HG03378 (cell line): ENCODE measurements around the gene GPR108.
"Not testable (repeated sequence)": the region's sequence is repeated elsewhere in the genome, so short reads cannot be mapped to it uniquely, and the experiment has no call there.

Experiments
- ATAC-seq: cut with Tn5 transposase; IDR thresholded peaks from one replicate; pipeline ENCODE4 v1.9.1; 2021; ENCODE audit warnings: mild to moderate bottlenecking, moderate library complexity; ENCODE audit not compliant: unreplicated experiment

GPR108 gene

GRCh38 chr19:6737284-6737872 is at the start of gene GPR108:
Gene GPR108, minus strand, starts transcription at chr19:6737580. Its CDS starts 4 bp downstream, at chr19:6737576.
- ATAC-seq = peak; percentile 73

DNA sequence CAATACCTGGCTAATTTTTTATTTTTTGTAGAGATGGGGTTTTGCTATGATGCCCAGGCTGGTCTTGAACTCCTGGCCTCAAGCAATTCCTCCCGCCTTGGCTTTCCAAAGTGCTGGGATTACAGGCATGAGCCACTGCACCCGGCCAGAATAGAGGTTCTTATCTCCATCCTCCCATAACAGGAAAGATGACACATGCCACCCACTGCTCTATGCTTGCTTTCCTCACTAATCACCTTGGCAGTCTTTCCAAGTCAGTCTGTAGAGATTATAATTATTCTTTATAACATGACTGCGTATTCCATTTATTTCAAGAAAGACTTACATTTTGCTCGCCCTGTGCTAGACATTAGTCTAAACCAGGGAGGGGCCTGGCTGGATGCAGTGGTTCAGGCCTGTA is 41.8 kb upstream of the GPR108 start:
- no peak for ATAC-seq

DNA sequence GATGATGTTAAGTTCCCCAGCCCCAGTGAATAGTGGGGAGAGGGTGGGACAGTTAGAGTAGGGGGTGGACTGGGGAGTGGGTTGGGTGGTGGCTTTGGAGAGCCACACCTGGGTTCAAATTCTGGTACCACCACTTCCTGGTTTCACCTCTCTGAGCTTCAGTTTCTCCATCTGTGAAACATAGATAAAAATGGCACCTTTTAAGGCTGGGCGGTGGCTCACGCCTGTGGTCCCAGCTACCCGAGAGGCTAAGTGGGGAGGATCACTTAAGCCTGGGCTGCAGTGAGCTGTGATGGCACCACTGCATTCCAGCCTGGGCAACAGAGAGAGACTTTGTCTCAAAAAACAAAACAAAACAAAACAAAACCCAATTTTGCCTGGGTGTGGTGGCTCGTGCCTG is 41.0 kb upstream of the GPR108 start:
- ATAC-seq = no peak

DNA sequence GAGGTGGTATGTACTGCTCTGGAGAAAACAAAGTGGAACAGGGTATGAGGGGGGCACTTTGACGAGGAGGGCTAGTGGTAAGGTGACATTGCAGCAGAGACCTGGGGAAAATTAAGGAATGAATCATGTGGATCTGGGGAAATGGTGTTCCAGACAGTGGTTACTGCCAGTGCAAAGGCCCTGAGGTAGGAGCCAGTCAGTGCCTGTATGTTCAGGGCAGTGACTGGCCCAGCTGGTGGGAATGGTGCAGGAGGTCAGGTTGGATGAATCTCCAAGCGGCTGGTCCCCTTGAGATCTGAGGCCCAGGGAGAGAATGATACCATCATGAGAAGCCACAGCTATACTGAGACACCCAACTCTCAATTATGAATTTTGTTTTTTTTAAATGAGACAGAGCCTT is 40.1 kb upstream of the GPR108 start:
- ATAC-seq = no peak

DNA sequence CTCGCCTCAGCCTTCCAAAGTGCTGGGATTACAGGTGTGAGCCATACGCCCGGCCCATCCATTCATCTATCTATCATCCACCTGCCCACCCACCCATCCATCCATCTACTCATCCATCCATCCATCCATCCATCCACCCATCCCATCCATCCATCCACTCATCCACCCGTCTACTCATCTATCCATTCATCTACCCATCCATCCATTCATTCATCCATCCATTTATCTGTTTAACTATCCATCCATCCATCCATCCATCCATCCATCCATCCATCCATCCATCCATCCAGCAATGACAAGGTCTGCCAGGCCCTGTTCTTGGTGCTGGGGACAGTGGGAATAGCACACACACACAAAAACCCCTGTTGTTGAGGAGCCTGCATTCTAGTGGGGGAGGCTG is 39.6 kb upstream of the GPR108 start:
- no peak for ATAC-seq

DNA sequence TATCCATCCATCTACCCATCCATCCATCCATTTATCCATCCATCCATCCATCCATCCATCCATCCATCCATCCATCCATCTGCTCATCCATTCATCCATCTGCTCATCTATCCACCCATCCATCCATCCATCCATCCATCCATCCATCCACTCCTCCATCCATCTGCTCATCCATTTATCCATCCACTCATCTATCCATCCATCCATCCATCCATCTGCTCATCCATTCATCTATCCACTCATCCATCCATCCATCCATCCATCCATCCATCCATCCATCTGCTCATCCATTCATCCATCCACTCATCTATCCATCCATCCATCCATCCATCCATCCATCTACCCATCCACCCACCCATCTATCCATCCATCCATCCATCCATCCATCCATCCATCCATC is 38.7 kb upstream of the GPR108 start:
- not testable (repeated sequence) for ATAC-seq

GRCh38 chr19:6774821-6775707 is 37.7 kb upstream of the GPR108 start:
- no peak for ATAC-seq

DNA sequence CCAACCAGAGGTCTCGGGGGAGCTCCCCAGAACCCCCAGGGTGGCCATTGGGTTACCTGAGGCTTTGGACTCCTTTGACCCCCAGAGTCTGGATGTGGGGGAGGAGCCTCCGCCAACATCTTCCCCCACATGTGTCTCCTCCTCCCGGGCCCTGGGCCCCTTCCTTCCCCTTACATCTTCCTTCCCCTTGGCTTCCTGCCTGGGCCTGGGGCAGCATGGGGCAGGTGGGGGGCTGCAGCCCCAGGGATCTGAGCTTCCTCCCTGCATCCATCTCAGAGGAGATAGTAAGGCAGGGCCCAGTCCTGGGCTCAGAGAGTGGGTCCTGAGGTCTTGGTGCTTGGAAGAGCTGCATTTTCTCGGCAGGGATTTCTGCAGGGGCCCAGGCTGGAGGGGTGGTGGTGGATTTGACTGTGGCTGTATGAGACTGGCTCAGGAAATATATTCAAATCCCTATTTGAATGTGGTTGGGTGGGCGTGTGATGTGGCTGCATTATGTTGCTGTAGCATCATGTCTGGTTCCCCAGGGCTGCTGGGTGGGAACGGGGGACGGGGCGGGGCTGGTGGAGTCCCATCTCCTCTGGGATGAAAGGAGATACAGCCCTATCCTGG is 36.0 kb upstream of the GPR108 start:
- peak; percentile 27 for ATAC-seq

GRCh38 chr19:6772866-6773322 is 35.5 kb upstream of the GPR108 start:
- peak; percentile 5 for ATAC-seq

DNA sequence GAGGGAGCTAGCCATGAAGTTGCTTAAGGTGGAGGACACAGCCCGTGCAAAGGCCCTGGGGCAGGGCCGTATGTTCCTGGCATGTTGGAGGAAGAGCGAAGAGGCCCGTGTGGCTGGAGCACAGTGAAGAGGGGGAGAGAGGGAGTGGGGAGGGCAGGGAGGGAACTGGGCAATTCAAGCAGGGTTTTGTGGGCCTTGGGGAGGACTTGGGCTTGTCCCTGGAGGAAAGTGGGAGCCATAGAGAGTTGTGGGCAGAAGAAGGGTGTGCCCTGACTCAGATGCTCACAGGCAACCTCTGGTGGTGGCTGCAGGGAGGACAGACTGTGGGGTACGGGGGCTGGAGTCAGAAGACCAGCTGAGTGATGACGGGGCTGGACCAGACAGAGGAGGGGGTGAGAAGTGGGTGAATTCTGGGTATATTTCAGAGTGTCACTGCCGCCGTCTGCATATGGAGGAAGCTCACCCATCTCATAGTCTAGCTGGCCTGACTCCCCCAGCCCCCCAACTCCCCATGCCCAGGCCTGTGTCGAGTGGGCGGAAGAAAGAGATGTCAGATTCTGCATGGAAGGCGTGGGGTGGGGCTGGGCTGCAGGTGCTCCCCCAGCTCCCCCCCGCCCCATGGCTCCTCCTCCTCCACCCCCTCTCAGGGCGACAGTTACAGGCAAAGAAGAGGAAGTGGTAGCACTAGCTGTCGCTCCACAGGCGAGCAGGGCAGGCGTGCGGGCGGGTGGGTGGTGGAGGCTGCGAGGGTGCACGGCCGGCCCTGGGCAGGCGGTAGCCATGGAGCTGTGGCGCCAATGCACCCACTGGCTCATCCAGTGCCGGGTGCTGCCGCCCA is 34.9 kb upstream of the GPR108 start, which contains the start of gene VAV1:
Gene VAV1, plus strand, starts transcription at position 681 of the 838 bp plus-strand sequence. Its CDS starts 100 bp downstream, at position 781.
- ATAC-seq = peak; percentile 26

DNA sequence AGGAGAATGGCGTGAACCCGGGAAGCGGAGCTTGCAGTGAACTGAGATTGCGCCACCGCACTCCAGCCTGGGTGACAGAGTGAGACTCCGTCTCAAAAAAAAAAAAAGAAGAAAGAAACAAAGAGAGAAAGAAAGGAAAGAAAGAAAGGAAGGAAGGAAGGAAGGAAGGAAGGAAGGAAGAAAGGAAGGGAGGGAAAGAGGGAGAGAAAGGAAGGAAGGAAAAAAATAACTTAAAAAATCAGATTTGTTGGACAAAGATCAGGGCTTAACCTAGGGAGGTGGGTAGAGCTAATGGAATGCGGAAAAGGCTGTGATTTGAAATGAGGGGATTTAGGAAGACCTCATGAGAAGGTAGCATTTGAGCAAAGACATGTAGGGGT is 34.3 kb upstream of the GPR108 start:
- not testable (repeated sequence) for ATAC-seq

DNA sequence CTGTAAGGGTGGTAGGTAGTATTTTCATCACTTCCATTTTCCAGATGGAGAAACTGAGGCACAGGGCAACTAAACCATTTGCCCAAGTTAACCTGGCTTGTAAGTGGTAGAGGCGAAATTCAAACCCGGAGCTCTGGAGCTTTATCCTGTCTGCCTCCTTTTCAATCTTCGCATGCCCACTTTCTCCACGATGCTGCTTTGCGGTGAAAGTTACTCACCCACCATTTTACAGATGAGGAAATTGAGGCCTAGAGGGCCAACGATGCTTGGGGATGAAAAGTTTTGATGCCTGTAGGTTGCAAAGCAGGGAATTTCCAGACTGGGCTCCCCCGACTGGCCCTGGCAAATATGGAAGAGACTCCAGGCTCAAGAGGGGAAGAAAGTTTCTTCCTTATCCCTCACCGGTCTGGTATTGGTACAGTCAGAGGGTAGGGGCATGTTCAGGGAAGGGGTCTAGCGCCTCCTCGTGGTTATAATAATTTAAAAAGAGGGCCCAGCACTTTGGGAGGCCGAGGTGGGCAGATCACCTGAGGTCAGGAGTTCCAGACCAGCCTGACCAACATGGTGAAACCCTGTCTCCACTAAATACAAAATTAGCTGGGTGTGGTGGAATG is 31.7 kb upstream of the GPR108 start:
- ATAC-seq = no peak

DNA sequence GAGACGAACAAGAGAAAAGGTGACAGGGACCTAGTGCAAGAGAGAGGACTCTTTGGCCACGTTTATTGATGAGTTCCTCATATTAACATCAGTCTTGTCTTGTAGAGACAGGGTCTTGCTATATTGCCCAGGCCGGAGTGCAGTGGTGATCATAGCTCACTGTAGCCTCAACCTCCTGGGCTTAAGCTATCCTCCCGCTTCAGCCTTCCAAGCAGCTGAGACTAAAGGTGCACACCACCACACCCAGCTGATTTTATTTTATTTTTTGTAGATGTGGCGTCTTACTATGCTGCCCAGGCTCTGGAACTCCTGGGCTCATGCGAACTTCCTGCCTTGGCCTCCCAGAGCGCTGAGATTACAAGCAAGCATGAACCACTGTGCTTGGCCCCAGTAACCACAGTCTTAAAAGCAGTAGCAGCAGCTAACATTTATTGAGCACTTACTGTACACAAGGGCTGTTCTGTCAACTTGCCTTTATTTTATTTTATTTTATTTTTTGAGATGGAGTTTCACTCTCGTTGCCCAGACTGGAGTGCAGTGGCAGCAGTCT is 30.9 kb upstream of the GPR108 start:
- ATAC-seq = no peak

- ATAC-seq = peak; percentile 58
Observed at GRCh38 chr19:6767357-6768235, 30.2 kb upstream of the GPR108 start, which contains the start of gene SH2D3A. Gene SH2D3A, minus strand, starts transcription at chr19:6767435. Its CDS starts 3,687 bp downstream, at chr19:6763748.

DNA sequence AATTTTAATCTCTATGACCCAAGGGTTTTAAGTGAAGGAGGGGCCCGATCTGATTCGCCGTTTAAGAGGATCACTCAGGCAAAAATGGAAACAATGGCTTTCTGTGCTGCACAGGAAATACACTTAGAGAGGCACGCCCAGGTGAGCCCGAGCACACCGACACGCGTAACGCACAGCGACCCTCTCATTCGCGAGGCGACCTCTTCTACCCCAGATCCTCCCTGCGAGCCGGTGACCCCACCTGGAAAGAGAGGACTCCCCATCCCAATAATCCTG is 29.6 kb upstream of the GPR108 start:
- peak; percentile 20 for ATAC-seq

GRCh38 chr19:6766357-6767080 is 29.1 kb upstream of the GPR108 start:
- no peak for ATAC-seq

DNA sequence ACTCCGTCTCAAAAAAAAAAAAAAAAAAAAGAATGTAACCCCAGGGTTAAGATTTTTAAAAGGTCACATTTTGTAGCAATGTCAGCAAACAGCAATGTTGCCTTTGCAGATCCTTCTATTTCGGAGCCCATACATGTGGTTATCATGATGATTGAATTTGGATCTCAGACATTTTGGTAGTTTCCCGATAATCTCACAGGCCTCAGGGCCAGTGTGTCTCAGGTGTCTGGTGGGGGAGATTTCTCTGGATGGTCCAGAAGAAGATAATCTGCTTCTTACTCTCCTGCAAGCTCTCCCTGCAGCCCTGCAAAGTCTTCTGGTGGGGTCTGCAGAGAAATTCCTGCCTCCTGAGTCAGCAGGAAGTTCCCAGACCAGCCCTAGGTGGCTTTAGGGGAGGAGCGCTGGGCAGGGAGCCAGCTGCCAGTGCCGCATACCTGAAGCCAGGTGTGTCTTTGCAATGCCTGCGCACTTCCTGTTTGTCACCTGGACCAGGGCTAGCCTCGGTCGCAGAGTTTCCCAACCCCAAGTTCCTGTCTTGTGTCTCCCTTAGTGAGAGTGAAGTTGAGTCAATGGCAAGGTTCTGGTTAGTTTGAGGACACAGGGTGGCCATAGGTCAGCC is 28.5 kb upstream of the GPR108 start:
- no peak for ATAC-seq

- ATAC-seq = not testable (repeated sequence)
Observed at GRCh38 chr19:6762253-6762797, 24.9 kb upstream of the GPR108 start.
